IPS-18c (cell line): ENCODE results near the gene PIK3C3.
"Not testable (repeated sequence)": the region's sequence is repeated elsewhere in the genome, so short reads cannot be mapped to it uniquely, and the experiment has no call there.

Source experiments
- H3K4me3 ChIP-seq: 2 replicates; pipeline ENCODE4 v1.7.0; 2013; ENCODE audit warnings: low read depth, mild to moderate bottlenecking, low read length, moderate library complexity; ENCODE audit not compliant: insufficient read depth
- H3K9me3 ChIP-seq: one replicate; pipeline ENCODE4 v1.6.1; 2013; ENCODE audit warnings: mild to moderate bottlenecking, low read length, moderate library complexity; ENCODE audit not compliant: control insufficient read depth, insufficient read depth

PIK3C3 gene

DNA sequence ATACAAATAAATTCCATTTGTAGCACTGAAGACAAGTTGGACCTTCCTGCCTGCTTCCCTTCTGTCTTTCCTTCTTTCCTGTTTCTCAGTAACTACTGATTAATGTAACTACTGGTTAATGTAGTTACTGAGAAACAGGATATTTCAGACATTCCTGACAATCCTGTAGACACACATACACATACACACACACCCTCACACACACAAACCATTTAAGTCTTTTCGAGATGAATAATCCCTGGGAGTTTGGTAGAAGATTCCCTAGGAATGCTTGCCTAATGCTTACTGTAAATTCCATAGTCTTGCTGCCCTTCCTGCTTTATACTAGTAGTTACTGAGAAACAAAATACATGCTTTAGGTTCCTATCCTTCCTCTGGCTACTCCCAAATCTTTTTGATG, 83.9 kb downstream of the PIK3C3 start:
- H3K9me3 ChIP-seq, result no peaks in the 10 kb centered on the region
- no peak overlapping the region for H3K4me3 ChIP-seq

DNA sequence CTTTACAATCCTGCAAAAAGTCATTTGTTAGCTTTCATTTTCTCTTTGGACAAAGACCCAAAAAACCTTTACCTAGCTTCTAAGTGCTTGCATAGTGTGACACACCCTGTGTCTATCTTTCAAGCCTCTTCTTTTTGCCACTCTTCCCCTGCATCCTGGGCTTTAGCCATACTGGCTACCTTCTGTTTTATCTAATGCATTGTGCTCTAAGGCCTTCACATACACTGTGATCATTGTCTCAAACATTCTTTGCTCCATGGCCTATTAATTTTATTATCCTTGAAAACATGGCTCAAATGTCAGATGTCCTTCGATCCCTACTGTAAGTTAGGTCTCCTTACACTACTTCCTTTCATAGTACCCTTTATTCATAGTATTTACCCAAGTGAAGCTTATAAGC, 84.4 kb downstream of the PIK3C3 start:
- no peak overlapping the region for H3K4me3 ChIP-seq
- no peaks in the 10 kb centered on the region for H3K9me3 ChIP-seq

DNA sequence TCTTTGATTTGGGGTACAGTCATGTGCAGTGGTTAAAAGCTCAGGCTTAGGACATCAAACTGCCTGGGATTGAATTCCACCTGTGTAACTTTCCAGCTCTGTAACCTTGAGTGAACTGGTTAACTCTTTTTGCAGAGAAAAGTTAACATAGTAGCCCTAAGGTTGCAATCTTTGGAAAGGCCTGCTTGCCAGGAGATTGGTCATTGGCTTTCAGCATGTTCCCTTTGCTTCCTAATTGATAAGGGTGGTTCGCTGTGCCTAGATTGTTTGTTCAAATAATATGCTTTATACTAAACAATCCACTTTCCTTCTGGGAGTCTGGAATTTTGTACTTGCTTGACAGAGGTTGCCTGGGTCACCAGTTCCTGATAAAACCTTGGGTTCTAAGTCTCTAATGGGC, 86.8 kb downstream of the PIK3C3 start:
- H3K9me3 ChIP-seq, result no peaks in the 10 kb centered on the region
- no peak overlapping the region for H3K4me3 ChIP-seq

DNA sequence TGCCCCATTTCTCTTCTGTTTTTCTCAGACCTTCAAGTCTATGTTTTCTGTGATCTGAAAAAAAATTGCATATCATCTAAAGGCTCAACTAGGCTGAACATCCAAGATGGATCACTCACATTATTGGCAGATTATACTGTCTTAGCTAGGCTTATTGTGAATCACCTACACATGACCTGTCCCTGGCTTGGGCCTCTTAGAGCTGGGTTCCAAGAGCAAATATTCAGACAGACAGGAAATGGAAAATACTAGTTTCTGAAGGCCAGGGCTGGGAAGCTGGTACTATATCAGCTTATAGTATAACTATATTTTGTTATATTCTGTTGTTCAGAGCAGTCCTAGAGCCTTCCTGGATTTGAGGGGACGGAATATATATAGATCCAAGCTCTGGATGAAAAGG, 90.3 kb downstream of the PIK3C3 start:
- no peaks in the 10 kb centered on the region for H3K9me3 ChIP-seq
- no peak overlapping the region for H3K4me3 ChIP-seq

DNA sequence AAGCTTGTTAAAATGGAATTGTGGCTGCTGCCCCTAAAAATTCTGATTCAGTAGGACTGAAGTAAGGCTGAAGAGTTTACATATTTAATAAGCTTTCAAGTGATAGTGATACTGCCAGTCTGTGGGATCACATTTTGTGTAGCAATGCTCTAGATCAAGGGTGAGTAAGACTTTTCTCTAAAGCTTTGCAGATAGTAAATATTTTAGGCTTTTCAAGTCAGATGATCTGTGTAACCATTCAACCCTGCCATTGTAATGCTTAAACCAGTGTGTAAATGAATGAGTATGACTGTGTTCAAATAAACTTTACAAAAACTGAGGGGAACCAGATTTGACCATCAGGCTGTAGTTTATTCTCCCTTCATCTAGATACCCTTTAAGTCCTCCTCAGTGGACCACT, 92.7 kb downstream of the PIK3C3 start:
- Histone ChIP-seq H3K4me3 (no peak overlapping the region), H3K9me3 (no peaks in the 10 kb centered on the region)

DNA sequence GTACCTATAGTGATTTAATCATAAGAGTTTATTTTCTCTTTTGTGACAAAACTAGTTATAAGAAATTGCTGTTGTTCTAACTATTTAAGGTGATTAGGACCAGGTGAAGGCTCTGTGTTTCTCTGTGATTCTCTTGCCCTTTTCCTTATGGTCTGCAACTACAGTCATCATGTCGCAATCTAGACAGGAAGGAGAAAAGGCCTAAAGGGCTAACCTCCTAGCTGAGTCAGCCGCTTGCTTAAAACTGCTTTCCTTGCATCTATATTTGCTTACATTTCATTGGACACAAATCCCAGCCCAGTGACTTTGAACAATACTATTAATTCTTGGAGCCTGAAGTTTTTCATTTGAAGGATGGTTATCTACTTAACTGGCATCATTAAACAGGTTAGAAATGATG, 93.1 kb downstream of the PIK3C3 start:
- no peaks in the 10 kb centered on the region for H3K9me3 ChIP-seq
- H3K4me3 ChIP-seq, result no peak overlapping the region

DNA sequence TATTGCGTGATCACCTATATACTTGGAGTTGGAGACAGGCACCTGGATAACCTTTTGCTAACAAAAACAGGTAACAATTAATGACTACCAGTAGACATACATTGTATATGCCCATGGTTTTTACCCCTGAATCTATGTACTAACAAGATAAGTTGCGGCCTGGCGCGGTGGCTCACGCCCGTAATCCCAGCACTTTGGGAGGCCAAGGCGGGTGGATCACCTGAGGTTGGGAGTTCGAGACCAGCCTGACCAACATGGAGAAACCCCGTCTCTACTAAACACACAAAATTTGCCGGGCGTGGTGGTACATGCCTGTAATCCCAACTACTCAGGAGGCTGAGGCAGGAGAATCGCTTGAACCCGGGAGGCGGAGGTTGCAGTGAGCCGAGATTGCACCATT, 94.5 kb downstream of the PIK3C3 start:
- H3K9me3 ChIP-seq, H3K4me3 ChIP-seq: not testable (repeated sequence)

DNA sequence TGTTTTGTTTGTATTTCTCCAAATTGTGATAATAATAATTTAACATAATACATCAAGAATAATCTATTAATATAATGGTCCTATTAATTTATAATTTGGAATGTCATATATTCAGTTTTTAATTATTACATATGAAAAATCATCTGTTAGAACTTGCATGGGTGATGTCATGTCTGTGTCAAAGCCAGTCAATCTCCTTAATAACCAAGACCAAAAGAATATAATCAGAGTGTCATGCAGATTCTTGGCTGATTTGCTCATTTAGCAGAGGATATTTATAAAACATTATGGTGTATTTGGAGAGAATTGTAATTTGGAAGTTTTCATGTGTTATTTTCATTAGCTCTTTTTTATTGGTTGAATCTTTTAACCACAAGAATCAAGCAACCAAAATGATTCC, 96.4 kb downstream of the PIK3C3 start:
- no peak overlapping the region for H3K4me3 ChIP-seq
- H3K9me3 ChIP-seq, result no peaks in the 10 kb centered on the region

DNA sequence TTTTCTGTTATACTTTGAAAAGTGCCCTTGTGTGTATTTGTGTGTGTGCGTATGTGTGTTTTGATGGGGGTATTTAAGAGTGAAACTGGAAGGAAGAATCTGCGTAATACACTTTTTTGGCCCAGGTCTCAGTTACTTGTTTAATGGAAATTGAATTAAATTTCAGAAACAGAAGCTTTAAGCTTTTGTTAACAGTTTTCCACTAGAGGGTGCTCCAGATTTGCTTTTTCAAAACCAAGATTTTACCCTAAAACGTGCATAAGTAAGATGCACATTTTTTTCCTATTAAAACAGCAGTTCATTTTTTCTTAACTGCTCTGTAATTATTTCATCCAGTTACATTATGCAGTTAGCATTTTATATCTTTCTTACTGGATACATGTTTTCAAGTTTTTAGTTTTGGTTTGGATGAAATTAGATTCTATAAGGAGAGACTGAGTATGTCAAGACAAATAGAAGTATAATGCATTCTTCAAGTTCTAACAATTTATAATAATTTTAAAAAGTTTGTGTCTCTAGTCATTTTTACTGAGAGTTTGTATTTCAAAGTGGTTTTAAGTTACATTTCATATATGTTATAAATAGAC, 97.2 kb downstream of the PIK3C3 start:
- no peaks in the 10 kb centered on the region for H3K9me3 ChIP-seq

DNA sequence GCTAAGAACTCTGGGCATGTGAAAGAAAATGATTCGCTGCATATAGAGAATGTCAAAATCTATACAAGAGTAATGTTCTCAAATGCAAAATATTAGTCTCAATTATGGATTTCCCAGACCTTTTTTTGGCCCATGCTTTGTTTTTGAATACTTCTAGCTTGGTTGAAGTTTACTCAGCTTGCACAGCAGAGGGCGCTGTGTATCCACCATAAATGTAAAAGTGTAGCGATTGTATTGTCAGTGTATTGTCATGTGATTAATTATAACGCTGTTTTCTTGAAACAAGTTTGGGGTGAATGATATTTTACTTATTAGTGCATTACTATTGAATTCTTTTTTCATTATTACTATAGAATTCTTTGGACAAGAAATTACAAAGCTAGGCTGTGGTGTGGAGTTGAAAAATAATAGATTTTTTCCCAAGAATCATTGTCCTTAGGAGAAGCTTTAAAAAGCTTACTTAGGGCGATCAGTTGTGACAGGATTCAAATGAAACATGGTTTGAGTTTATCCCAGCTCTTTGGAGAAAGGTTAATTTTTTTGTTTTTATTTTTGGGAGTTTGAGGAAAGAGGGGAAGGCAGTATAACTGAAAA, 98.3 kb downstream of the PIK3C3 start:
- H3K4me3 ChIP-seq, result no peak overlapping the region
- H3K9me3 ChIP-seq, result no peaks in the 10 kb centered on the region

More for the DNA sequence above, 97.2 kb downstream of the PIK3C3 start:
- H3K4me3 ChIP-seq, result no peak overlapping the region

DNA sequence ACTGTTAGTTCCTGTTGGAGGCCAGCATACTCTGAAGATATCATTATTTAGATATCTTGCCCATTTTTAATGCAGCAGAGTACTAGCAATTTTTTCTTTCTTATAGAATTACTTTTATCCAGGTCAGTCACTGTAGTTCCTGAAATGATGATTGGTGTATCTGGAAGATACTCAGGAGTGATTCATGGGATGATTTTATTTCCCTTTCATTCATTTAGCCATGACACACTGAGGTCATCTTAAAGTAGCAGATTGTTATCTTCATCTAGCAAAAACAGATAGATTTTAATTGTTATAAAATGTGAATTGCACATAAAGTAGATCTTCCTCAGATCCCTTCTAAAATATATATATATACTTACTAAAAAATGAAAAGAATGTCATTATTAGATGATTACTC, 109.1 kb downstream of the PIK3C3 start:
- no peak overlapping the region for H3K4me3 ChIP-seq

DNA sequence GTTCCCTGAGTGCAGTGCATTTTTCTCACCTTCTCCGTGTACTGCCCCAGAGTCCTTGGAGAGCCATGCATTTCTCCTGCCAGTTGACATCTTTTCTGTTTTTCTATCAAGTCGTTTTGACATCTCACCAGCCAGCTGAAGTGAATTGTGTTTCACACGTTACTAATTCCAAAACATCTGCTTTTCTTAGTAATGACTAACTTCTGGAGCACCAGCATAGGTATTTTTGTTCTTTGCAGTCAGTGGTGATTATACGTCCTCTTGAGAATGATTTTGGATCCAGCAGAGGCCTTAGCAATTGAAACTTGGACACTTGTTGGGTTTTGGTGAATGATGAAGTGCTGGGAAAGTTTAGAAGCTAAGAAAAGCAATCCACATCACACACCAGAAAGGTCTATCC, 112.5 kb downstream of the PIK3C3 start:
- H3K4me3 ChIP-seq, result no peak overlapping the region

More for the DNA sequence above, 109.1 kb downstream of the PIK3C3 start:
- H3K9me3 ChIP-seq, result no peaks in the 10 kb centered on the region

DNA sequence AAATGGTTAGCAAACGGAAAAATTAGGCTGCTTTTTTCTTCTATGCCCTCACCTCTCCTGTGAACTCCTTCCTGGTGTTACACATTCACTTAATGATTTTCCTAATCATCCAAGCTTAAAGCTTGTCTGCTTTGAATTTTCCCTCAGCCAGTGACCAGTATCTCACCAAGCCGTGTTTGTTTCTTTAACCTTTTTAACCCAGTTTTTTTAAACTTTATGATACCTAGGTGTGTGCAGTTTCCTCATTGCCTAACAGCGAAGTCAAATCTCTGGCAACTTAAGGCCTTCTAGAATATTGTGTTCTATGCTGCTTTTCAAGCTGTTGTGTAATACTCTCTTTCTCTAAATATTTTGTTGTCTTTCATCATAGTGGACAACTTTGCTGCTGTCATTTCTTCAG, 113.0 kb downstream of the PIK3C3 start:
- no peaks in the 10 kb centered on the region for H3K9me3 ChIP-seq

More for the DNA sequence above, 112.5 kb downstream of the PIK3C3 start:
- H3K9me3 ChIP-seq, result no peaks in the 10 kb centered on the region

DNA sequence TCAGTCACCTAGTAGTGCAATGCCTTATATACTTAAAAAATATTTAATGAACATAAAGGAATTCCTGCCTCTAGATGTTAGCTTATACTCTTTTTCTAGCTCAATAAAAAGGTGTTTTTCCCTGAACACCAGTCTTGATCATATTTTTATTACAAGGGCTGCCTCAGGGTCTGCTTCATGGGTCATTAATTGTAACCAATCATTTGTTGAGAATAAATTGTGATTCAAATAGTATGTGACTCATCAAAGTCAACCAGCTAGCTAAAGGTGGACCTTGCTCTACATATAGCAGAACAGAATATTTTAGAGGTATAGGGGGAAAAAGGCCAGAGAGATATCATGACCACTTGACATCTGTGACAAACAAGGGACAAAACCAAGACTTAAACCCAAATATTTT, 114.0 kb downstream of the PIK3C3 start:
- H3K9me3 ChIP-seq, result no peaks in the 10 kb centered on the region
- H3K4me3 ChIP-seq, result no peak overlapping the region

More for the DNA sequence above, 113.0 kb downstream of the PIK3C3 start:
- no peak overlapping the region for H3K4me3 ChIP-seq

DNA sequence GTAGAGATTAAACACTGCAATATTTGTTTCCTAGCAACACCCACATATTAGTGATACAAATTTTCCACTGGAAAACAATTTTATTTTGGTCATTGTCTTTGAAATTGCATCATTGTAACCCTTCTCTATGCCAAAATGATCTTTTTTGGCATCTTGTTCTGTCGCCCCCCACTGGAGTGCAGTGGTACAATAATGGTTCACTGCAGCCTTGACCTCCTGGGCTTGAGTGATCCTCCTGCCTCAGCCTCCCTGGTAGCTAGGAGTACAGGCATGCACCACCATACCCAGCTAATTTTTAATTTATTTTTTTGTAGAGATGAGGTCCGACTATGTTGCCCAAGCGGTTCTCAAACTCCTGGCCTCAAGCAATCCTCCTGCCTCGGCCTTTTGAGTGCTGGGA, 117.4 kb downstream of the PIK3C3 start:
- no peaks in the 10 kb centered on the region for H3K9me3 ChIP-seq

DNA sequence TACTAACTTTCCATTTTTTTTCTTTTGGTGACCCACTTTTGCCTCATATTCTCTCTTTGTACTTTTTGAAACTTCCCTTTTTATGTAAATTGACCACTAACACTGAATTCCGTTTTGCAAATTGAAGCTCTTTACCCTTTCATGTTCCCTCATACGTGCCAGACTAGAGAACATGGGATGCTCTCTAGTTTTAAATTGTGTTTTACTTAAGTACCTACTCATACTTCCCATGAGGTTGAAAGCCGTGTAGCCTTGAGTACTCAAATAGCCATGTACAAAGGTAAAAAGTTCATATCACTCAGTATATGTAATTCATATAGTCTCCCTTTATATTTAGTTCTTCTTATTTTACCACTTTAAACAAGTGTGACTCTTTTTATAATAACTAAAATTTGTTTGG, 119.7 kb downstream of the PIK3C3 start:
- no peaks in the 10 kb centered on the region for H3K9me3 ChIP-seq
- H3K4me3 ChIP-seq, result no peak overlapping the region

More for the DNA sequence above, 117.4 kb downstream of the PIK3C3 start:
- no peak overlapping the region for H3K4me3 ChIP-seq

DNA sequence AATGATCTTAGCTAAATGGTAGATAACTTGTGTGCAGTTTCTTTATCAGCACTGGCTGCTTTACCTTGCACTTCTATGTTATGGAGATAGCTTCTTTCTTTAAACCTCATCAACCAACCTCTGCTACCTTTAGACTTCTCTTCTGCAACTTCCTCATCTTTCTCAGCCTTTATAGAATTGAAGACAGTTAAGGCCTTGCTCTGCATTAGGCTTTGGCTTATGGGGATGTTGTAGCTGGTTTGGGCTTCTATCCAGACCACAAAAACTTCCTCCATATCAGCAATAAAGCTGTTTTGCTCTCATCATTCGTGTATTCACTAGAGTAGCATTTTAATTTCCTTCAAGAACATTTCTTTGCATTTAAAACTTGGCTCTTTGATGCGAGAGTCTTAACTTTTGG, 123.7 kb downstream of the PIK3C3 start:
- Histone ChIP-seq H3K4me3 (no peak overlapping the region), H3K9me3 (no peaks in the 10 kb centered on the region)

DNA sequence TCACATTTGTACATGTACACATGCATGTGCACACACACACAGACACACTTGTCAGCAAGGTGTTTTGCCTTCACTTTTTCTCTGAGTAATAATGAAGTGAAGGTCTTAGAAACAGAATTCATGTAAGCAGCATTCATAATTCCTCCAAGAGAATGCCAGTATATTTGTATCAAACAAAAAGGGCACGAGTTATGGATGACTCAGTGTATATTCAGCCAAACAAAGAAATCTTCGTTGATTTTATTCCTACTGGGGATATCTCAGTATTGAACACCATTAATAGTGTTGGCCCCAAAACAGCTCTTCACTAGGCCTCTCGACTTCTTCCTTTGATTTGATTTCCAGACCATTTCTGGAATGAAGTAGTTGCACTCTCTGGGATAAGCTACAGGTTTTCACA, 125.3 kb downstream of the PIK3C3 start:
- no peaks in the 10 kb centered on the region for H3K9me3 ChIP-seq

More for the DNA sequence above, 125.3 kb downstream of the PIK3C3 start:
- no peak overlapping the region for H3K4me3 ChIP-seq
